Lower leg skin (tissue), 3 donors: ENCODE data around the gene GSN.

Experiments used
- CTCF ChIP-seq, 3 donors: fragments of 450-650 bp; IDR thresholded peaks; one replicate each; pipeline ENCODE4 v1.5.1; 2016; ENCODE audit warnings: antibody characterized with exemption in 3 of 3, mild to moderate bottlenecking in 3 of 3, moderate library complexity in 2 of 3
- POLR2A ChIP-seq, 2 donors: fragments of 450-650 bp; IDR thresholded peaks; one replicate each; pipeline ENCODE4 v1.6.1; 2016 to 2017; ENCODE audit warnings: antibody characterized with exemption in 2 of 2, mild to moderate bottlenecking in 1 of 2, moderate library complexity in 1 of 2

DNA sequence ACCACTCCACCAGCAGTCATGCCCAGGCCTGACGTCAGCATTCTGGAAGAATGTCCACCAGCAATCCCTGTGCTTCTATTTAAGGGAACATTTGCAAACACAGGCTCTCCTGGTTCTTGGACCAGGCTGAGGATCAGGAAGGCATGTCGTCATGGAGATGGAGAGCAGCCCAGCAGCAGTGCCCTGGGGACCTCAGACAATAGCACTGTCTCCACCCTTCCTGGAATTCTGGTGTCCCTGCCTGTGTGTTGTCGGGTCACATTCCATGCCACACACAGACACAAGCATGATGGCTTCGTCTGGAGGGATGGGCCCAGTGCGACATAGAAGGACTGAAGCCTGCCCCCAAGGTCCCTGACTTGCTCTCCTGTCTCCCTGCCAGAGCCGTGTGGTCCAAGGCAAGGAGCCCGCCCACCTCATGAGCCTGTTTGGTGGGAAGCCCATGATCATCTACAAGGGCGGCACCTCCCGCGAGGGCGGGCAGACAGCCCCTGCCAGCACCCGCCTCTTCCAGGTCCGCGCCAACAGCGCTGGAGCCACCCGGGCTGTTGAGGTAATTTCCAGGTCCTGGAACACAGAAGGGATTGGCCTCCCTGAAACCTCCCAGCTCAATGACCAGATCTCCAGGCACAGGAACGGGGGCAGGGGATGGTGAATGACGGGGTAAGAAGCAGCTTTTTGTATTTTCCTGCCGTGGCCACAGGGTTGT lies 58.3 kb downstream of the GSN start:
- TF ChIP-seq POLR2A (IDR thresholded peaks at IDR 0.05) (no peak), CTCF (IDR thresholded peaks at IDR 0.05) (no peak)
